ENCODE results near the gene MOB3B.

MOB3B gene

DNA sequence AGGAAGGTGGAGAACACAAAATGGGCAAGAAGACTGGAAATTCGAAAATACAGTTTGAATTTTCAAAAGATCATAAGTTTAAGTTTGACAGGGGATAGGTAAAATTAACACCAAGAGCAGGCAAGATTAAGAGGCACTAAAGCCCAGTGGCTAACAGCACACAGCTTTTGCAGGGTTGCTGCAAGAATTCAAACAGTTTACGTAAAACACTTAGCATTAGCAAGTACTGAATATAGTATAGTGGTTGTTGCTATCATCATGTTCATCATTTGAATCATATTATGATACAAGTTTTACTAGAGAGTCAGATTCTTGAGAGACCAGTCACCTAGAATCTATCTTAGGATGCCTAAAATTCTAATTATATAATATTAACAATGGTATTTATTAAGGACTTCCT is 66.8 kb downstream of the MOB3B start:
- TF ChIP-seq ESRRG (CRISPR knock-in tag; IDR thresholded peaks at IDR 0.05) (no peak), GLIS3 (CRISPR knock-in tag; IDR thresholded peaks at IDR 0.05) (no peak), ZFP30 (CRISPR knock-in tag; IDR thresholded peaks at IDR 0.05) (no peak), SNAI2 (CRISPR knock-in tag; IDR thresholded peaks at IDR 0.05) (no peak), CSDC2 (CRISPR knock-in tag; IDR thresholded peaks at IDR 0.05) (no peak), RARB (CRISPR knock-in tag; IDR thresholded peaks at IDR 0.05) (no peak), ZNF565 (CRISPR knock-in tag; conservative IDR thresholded peaks at IDR 0.05; ENCODE audit: low read depth) (no peak), TOX (CRISPR knock-in tag; IDR thresholded peaks at IDR 0.05; ENCODE audit: borderline replicate concordance) (no peak), PPARA (CRISPR knock-in tag; IDR thresholded peaks at IDR 0.05; ENCODE audit: borderline replicate concordance) (no peak)
- TF ChIP-seq, protein P1, sequence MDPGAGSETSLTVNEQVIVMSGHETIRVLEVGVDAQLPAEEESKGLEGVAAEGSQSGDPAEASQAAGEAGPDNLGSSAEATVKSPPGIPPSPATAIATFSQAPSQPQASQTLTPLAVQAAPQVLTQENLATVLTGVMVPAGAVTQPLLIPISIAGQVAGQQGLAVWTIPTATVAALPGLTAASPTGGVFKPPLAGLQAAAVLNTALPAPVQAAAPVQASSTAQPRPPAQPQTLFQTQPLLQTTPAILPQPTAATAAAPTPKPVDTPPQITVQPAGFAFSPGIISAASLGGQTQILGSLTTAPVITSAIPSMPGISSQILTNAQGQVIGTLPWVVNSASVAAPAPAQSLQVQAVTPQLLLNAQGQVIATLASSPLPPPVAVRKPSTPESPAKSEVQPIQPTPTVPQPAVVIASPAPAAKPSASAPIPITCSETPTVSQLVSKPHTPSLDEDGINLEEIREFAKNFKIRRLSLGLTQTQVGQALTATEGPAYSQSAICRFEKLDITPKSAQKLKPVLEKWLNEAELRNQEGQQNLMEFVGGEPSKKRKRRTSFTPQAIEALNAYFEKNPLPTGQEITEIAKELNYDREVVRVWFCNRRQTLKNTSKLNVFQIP (CRISPR knock-in tag; IDR thresholded peaks at IDR 0.05; ENCODE audit: borderline replicate concordance, low read depth): no peak
- no peak for ATAC-seq

DNA sequence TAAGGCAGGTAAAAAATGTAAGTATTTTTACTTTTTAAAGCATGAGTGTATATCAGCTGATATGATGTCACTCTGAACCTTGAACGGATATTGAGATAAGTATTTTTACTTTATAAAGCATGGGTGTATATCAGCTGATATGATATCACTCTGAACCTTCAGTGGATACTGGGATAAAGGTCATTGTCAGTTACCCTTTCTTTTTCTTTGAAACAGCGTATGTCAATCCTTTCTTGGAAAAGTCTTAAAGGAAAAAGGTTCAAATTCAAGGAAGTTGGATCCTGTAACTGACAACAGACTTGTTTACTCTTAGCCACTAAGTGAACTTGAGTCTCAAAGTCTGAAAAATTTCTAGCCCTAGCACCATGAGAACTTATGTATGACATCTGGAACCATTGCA is 67.2 kb downstream of the MOB3B start:
- TF ChIP-seq, protein P2, sequence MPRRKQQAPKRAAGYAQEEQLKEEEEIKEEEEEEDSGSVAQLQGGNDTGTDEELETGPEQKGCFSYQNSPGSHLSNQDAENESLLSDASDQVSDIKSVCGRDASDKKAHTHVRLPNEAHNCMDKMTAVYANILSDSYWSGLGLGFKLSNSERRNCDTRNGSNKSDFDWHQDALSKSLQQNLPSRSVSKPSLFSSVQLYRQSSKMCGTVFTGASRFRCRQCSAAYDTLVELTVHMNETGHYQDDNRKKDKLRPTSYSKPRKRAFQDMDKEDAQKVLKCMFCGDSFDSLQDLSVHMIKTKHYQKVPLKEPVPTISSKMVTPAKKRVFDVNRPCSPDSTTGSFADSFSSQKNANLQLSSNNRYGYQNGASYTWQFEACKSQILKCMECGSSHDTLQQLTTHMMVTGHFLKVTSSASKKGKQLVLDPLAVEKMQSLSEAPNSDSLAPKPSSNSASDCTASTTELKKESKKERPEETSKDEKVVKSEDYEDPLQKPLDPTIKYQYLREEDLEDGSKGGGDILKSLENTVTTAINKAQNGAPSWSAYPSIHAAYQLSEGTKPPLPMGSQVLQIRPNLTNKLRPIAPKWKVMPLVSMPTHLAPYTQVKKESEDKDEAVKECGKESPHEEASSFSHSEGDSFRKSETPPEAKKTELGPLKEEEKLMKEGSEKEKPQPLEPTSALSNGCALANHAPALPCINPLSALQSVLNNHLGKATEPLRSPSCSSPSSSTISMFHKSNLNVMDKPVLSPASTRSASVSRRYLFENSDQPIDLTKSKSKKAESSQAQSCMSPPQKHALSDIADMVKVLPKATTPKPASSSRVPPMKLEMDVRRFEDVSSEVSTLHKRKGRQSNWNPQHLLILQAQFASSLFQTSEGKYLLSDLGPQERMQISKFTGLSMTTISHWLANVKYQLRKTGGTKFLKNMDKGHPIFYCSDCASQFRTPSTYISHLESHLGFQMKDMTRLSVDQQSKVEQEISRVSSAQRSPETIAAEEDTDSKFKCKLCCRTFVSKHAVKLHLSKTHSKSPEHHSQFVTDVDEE (CRISPR knock-in tag; IDR thresholded peaks at IDR 0.05): no peak
- TF ChIP-seq ISL1 (CRISPR knock-in tag; IDR thresholded peaks at IDR 0.05): no peak
- TF ChIP-seq CSDC2 (CRISPR knock-in tag; IDR thresholded peaks at IDR 0.05): no peak
- TF ChIP-seq ZFP3 (CRISPR knock-in tag; IDR thresholded peaks at IDR 0.05): no peak
- no peak for TF ChIP-seq TCF4 (CRISPR knock-in tag; IDR thresholded peaks at IDR 0.05; ENCODE audit: borderline replicate concordance)
- TF ChIP-seq, protein P3, sequence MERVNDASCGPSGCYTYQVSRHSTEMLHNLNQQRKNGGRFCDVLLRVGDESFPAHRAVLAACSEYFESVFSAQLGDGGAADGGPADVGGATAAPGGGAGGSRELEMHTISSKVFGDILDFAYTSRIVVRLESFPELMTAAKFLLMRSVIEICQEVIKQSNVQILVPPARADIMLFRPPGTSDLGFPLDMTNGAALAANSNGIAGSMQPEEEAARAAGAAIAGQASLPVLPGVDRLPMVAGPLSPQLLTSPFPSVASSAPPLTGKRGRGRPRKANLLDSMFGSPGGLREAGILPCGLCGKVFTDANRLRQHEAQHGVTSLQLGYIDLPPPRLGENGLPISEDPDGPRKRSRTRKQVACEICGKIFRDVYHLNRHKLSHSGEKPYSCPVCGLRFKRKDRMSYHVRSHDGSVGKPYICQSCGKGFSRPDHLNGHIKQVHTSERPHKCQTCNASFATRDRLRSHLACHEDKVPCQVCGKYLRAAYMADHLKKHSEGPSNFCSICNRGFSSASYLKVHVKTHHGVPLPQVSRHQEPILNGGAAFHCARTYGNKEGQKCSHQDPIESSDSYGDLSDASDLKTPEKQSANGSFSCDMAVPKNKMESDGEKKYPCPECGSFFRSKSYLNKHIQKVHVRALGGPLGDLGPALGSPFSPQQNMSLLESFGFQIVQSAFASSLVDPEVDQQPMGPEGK (CRISPR knock-in tag; IDR thresholded peaks at IDR 0.05; ENCODE audit: borderline replicate concordance): no peak
- no peak for TF ChIP-seq ZNF8 (CRISPR knock-in tag; IDR thresholded peaks at IDR 0.05)
- no peak for TF ChIP-seq PPARA (CRISPR knock-in tag; IDR thresholded peaks at IDR 0.05; ENCODE audit: borderline replicate concordance)
- no peak for TF ChIP-seq GLIS3 (CRISPR knock-in tag; IDR thresholded peaks at IDR 0.05)
- TF ChIP-seq ZNF565 (CRISPR knock-in tag; conservative IDR thresholded peaks at IDR 0.05; ENCODE audit: low read depth): no peak
- no peak for TF ChIP-seq ZFP30 (CRISPR knock-in tag; IDR thresholded peaks at IDR 0.05)
- TF ChIP-seq ZNF70 (CRISPR knock-in tag; IDR thresholded peaks at IDR 0.05): no peak
- no peak for TF ChIP-seq SNAI2 (CRISPR knock-in tag; IDR thresholded peaks at IDR 0.05)
- TF ChIP-seq RARB (CRISPR knock-in tag; IDR thresholded peaks at IDR 0.05): no peak
- TF ChIP-seq ESRRG (CRISPR knock-in tag; IDR thresholded peaks at IDR 0.05): no peak
- no peak for TF ChIP-seq OSR1 (CRISPR knock-in tag; IDR thresholded peaks at IDR 0.05)
- no peak for TF ChIP-seq BACH2 (CRISPR knock-in tag; IDR thresholded peaks at IDR 0.05; ENCODE audit: borderline replicate concordance)
- no peak for TF ChIP-seq ARNTL (CRISPR knock-in tag; IDR thresholded peaks at IDR 0.05; ENCODE audit: borderline replicate concordance, low read depth)
- no peak for TF ChIP-seq TOX (CRISPR knock-in tag; IDR thresholded peaks at IDR 0.05; ENCODE audit: borderline replicate concordance)
- TF ChIP-seq, protein P4, sequence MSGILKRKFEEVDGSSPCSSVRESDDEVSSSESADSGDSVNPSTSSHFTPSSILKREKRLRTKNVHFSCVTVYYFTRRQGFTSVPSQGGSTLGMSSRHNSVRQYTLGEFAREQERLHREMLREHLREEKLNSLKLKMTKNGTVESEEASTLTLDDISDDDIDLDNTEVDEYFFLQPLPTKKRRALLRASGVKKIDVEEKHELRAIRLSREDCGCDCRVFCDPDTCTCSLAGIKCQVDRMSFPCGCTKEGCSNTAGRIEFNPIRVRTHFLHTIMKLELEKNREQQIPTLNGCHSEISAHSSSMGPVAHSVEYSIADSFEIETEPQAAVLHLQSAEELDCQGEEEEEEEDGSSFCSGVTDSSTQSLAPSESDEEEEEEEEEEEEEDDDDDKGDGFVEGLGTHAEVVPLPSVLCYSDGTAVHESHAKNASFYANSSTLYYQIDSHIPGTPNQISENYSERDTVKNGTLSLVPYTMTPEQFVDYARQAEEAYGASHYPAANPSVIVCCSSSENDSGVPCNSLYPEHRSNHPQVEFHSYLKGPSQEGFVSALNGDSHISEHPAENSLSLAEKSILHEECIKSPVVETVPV (CRISPR knock-in tag; IDR thresholded peaks at IDR 0.05): no peak
- ATAC-seq: no peak

DNA sequence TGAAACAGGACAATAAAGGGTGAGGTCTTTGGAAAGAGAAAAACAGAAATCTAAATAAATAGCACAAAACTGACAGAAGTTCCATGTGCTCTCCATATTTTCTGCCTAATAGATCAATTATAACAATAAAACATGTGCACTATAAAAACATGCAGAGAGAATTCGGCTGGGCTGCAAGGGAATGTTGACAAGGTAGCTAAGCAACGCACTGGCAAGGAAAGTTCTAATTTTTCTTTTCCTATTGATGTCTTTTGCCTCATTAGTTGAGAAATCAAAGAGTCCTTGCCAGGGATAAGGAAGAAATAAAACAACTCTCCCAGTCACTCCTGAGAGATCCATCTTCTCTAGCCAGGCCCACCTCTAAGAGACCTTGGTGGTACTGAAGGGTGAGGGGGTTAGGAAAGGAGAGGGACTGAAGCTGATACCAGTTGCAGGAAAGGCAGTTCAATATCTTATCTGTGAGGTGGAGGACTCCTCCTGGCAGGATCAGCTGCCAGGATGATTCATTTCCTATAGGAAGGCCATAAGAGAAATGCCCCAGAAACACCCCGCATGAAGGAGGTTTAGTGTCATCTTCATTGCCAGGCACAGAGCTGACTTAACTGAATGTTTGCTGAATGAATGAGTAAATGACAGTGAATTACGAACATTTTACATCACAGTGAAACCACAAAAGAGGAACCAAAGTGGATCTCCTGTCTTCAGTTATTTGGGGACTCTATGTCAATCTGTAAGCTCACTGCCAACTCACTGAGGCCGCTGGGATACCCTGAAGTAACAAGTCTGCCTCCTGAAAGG is 69.2 kb downstream of the MOB3B start:
- TF ChIP-seq OSR1 (CRISPR knock-in tag; IDR thresholded peaks at IDR 0.05) (no peak), TOX (CRISPR knock-in tag; IDR thresholded peaks at IDR 0.05; ENCODE audit: borderline replicate concordance) (peak; percentile 39; the same call in 1 of the 2 replicates)
- ATAC-seq: peak; percentile 85

All from SK-N-SH treated with all-trans-retinoic acid at 6 μM for 48 hours (cell line).